IMR-90 (cell line): ENCODE data around the gene SMIM43. TPM values are rescaled to one million over a fixed set of nuclear protein-coding genes. Genes with fewer than 3 reads are reported as not detected.

Experiments used
- ATAC-seq: fragments of 200-7000 bp; cut with Tn5 transposase; 2 replicates; pipeline ENCODE4 v1.9.1; 2020; ENCODE audit warnings: low read depth, mild to moderate bottlenecking, moderate library complexity
- BruUV-seq: library from RNA; stranded (reverse); fragments of 400-500 nt; replicated peaks from 2 replicates; lab custom pipeline; 2021; lab: Mats Ljungman, UMichigan
- CTCF ChIA-PET: fragments of 300-600 bp; formaldehyde crosslinking; extraction: SDS; loops from one replicate; lab custom pipeline; 2021; ENCODE audit warnings: antibody characterized with exemption; lab: Yijun Ruan, JAX
- POLR2A ChIA-PET: fragments of 300-600 bp; sonication (Branson Sonifier 250); formaldehyde crosslinking; loops from one replicate; lab custom pipeline; 2022; ENCODE audit warnings: antibody characterized with exemption; ENCODE audit not compliant: unreplicated experiment; lab: Charles Lee
- DNase-seq: peaks from one replicate; pipeline ENCODE4 v3.0.0; 2013
- H2AFZ ChIP-seq: replicated peaks from 2 replicates; pipeline ENCODE3; 2013; ENCODE audit warnings: low read length, mild to moderate bottlenecking; ENCODE audit not compliant: poor library complexity
- H2AK5ac ChIP-seq: 2 replicates; pipeline ENCODE4 v1.6.1; 2013; ENCODE audit warnings: low read depth, low read length, inconsistent platforms
- H2AK9ac ChIP-seq: replicated peaks from 2 replicates; pipeline ENCODE3; 2013; ENCODE audit warnings: mild to moderate bottlenecking, low read depth, low read length, moderate library complexity; ENCODE audit not compliant: poor library complexity
- H2BK120ac ChIP-seq: 2 replicates; pipeline ENCODE4 v1.6.1; 2013; ENCODE audit warnings: low read depth, low read length, inconsistent platforms
- H2BK15ac ChIP-seq: 3 replicates; pipeline ENCODE4 v1.6.1; 2013; ENCODE audit warnings: low read depth, low read length, inconsistent platforms
- H2BK20ac ChIP-seq: 2 replicates; pipeline ENCODE4 v1.6.1; 2013; ENCODE audit warnings: low read depth, mild to moderate bottlenecking, inconsistent platforms, low read length, moderate library complexity
- H2BK5ac ChIP-seq: 2 replicates; pipeline ENCODE4 v1.6.1; 2013; ENCODE audit warnings: mild to moderate bottlenecking, low read depth, low read length, inconsistent platforms; ENCODE audit not compliant: poor library complexity, severe bottlenecking
- H3K14ac ChIP-seq: replicated peaks from 2 replicates; pipeline ENCODE4 v1.6.1; 2013; ENCODE audit warnings: low read depth, low read length, inconsistent platforms
- H3K18ac ChIP-seq: 2 replicates; pipeline ENCODE4 v1.6.1; 2013; ENCODE audit warnings: low read depth, low read length, control low read depth
- H3K23ac ChIP-seq: 2 replicates; pipeline ENCODE4 v1.6.1; 2013; ENCODE audit warnings: low read depth, low read length, inconsistent platforms
- H3K27ac ChIP-seq: 2 replicates; pipeline ENCODE4 v1.5.1; 2013; ENCODE audit warnings: mild to moderate bottlenecking, control low read depth, low read length; ENCODE audit not compliant: insufficient read depth
- H3K27me3 ChIP-seq: 2 replicates; pipeline ENCODE4 v1.6.1; 2013; ENCODE audit warnings: low read length; ENCODE audit not compliant: control insufficient read depth, insufficient read depth
- H3K36me3 ChIP-seq: 2 replicates; pipeline ENCODE4 v1.6.1; 2013; ENCODE audit warnings: low read length, mixed read lengths; ENCODE audit not compliant: control insufficient read depth, insufficient read depth
- H3K4ac ChIP-seq: 2 replicates; pipeline ENCODE4 v1.6.1; 2013; ENCODE audit warnings: low read depth, low read length, inconsistent platforms
- H3K4me1 ChIP-seq: 2 replicates; pipeline ENCODE4 v1.6.1; 2013; ENCODE audit warnings: low read length, mixed read lengths; ENCODE audit not compliant: control insufficient read depth, insufficient read depth
- H3K4me2 ChIP-seq: 2 replicates; pipeline ENCODE4 v1.6.1; 2013; ENCODE audit warnings: low read depth, mild to moderate bottlenecking, control low read depth, low read length, moderate library complexity
- H3K4me3 ChIP-seq: 2 replicates; pipeline ENCODE4 v1.5.1; 2013; ENCODE audit warnings: low read depth, mild to moderate bottlenecking, control low read depth, low read length, moderate library complexity; ENCODE audit not compliant: insufficient read depth
- H3K56ac ChIP-seq: 2 replicates; pipeline ENCODE4 v1.6.1; 2013; ENCODE audit warnings: low read length, inconsistent platforms; ENCODE audit not compliant: insufficient read depth; ENCODE audit errors: extremely low read depth
- H3K79me1 ChIP-seq, 2 experiments: 2 replicates each; pipeline ENCODE4 v1.6.1; 2013; ENCODE audit warnings: low read length in 2 of 2, inconsistent platforms in 1 of 2, low read depth in 1 of 2
- H3K9ac ChIP-seq: 2 replicates; pipeline ENCODE4 v1.6.1; 2013; ENCODE audit warnings: low read depth, low read length, control low read depth
- H3K9me1 ChIP-seq: 2 replicates; pipeline ENCODE4 v1.6.1; 2013; ENCODE audit warnings: low read length, inconsistent platforms; ENCODE audit not compliant: insufficient read depth
- H3K9me3 ChIP-seq: 2 replicates; pipeline ENCODE4 v1.6.1; 2013; ENCODE audit warnings: low read length; ENCODE audit not compliant: control insufficient read depth, insufficient read depth
- H4K20me1 ChIP-seq: 2 replicates; pipeline ENCODE4 v1.6.1; 2013; ENCODE audit warnings: low read length, inconsistent platforms; ENCODE audit not compliant: insufficient read depth
- H4K5ac ChIP-seq: 2 replicates; pipeline ENCODE4 v1.6.1; 2013; ENCODE audit warnings: mild to moderate bottlenecking, low read depth, low read length, control low read depth
- H4K8ac ChIP-seq, 2 experiments: 2 replicates each; pipeline ENCODE4 v1.6.1; 2013; ENCODE audit warnings: low read depth in 2 of 2, low read length in 2 of 2, control low read depth in 1 of 2, inconsistent platforms in 1 of 2
- H4K91ac ChIP-seq: 2 replicates; pipeline ENCODE4 v1.6.1; 2013; ENCODE audit warnings: low read depth, low read length, inconsistent platforms; ENCODE audit not compliant: insufficient read depth
- BHLHE40 ChIP-seq: fragments of 150-350 bp; IDR thresholded peaks from 2 replicates; pipeline ENCODE4 v1.6.1; 2016; ENCODE audit warnings: mild to moderate bottlenecking, low read depth, low read length
- CEBPB ChIP-seq: IDR thresholded peaks from 2 replicates; pipeline ENCODE4 v1.6.1; 2012; ENCODE audit warnings: low read depth, low read length, improper control_type of control experiment
- CHD1 ChIP-seq: IDR thresholded peaks from 2 replicates; pipeline ENCODE4 v1.6.1; 2012; ENCODE audit warnings: low read depth, low read length, improper control_type of control experiment
- FOS ChIP-seq: fragments of 150-350 bp; IDR thresholded peaks from 2 replicates; pipeline ENCODE4 v1.6.1; 2016; ENCODE audit warnings: low read depth, low read length
- MAFK ChIP-seq: IDR thresholded peaks from 2 replicates; pipeline ENCODE4 v1.6.1; 2012; ENCODE audit warnings: low read depth, low read length, improper control_type of control experiment
- MAZ ChIP-seq: IDR thresholded peaks from 2 replicates; pipeline ENCODE4 v1.6.1; 2012; ENCODE audit warnings: low read depth, mild to moderate bottlenecking, low read length, improper control_type of control experiment, moderate library complexity, borderline replicate concordance
- MXI1 ChIP-seq: IDR thresholded peaks from 2 replicates; pipeline ENCODE4 v1.6.1; 2012; ENCODE audit warnings: low read depth, mild to moderate bottlenecking, low read length, moderate library complexity, borderline replicate concordance
- NFE2L2 ChIP-seq: fragments of 150-350 bp; IDR thresholded peaks from 2 replicates; pipeline ENCODE4 v1.6.1; 2016; ENCODE audit warnings: low read depth, mild to moderate bottlenecking, low read length
- POLR2A ChIP-seq: IDR thresholded peaks from 2 replicates; pipeline ENCODE4 v1.6.1; 2012; ENCODE audit warnings: mild to moderate bottlenecking, low read depth, low read length
- RAD21 ChIP-seq: IDR thresholded peaks from 2 replicates; pipeline ENCODE4 v1.6.1; 2012; ENCODE audit warnings: low read length, improper control_type of control experiment
- RCOR1 ChIP-seq: IDR thresholded peaks from 2 replicates; pipeline ENCODE4 v1.6.1; 2012; ENCODE audit warnings: mild to moderate bottlenecking, low read length, improper control_type of control experiment; ENCODE audit not compliant: insufficient replicate concordance
- RFX5 ChIP-seq: IDR thresholded peaks from 2 replicates; pipeline ENCODE4 v1.8.0; 2012; ENCODE audit warnings: low read depth, mild to moderate bottlenecking, low read length, moderate library complexity
- SMC3 ChIP-seq: fragments of 150-350 bp; IDR thresholded peaks from 2 replicates; pipeline ENCODE4 v1.6.1; 2016; ENCODE audit warnings: low read depth, mild to moderate bottlenecking, antibody characterized with exemption, low read length, moderate library complexity
- WGBS, 2 experiments: methylation state at CpG; one replicate each; pipeline versions ENCODE4 v1.1.5 to v1.1.7; 2013; ENCODE audit warnings: missing lambda C conversion rate in 2 of 2; ENCODE audit not compliant: insufficient read length in 1 of 2; ENCODE audit errors: extremely low coverage in 2 of 2; 5-methylcytosine and 5-hydroxymethylcytosine counted together
- dilution Hi-C: fragments of 300-500 bp; cut with HindIII; formaldehyde crosslinking; loops from one replicate; pipeline ENCODE4 v1.14.3; 2018; ENCODE audit warnings: low sequenced_read_pairs; ENCODE audit not compliant: unreplicated experiment
- in situ Hi-C: fragments of 300-500 bp; cut with MboI; formaldehyde crosslinking; loops from 3 replicates; pipeline ENCODE4 v1.14.3; 2019; ENCODE audit warnings: low sequenced_read_pairs, inconsistent platforms, mixed read lengths
- intact Hi-C: fragments of 100-400 bp; cut with micrococcal nuclease; formaldehyde crosslinking; loops from 2 replicates; pipeline ENCODE4 v1.10.0; 2022
- polyA plus RNA-seq, 3 experiments: library from polyadenylated mRNA; depleted of rRNA; stranded (reverse); fragments of >200 nt; gene quantifications; 2 replicates each; pipeline ENCODE4 v1.2.3, GENCODE V29; 2012; ENCODE audit warnings: low replicate concordance in 1 of 3
- total RNA-seq: library from RNA; depleted of rRNA; stranded (reverse); fragments of >200 nt; gene quantifications from 2 replicates; pipeline ENCODE4 v1.2.3, GENCODE V29; 2012
- TF ChIP-seq, protein P1 (sequence below): fragments of 150-350 bp; IDR thresholded peaks from 2 replicates; pipeline ENCODE4 v1.6.1; 2016; ENCODE audit warnings: low read depth, mild to moderate bottlenecking, low read length, moderate library complexity, borderline replicate concordance
- TF ChIP-seq, protein P2 (sequence below): conservative IDR thresholded peaks from 2 replicates; pipeline ENCODE4 v1.5.1; 2012; ENCODE audit warnings: mild to moderate bottlenecking, low read depth, low read length, improper control_type of control experiment
- TF ChIP-seq, protein P3 (sequence below): fragments of 150-350 bp; IDR thresholded peaks from 2 replicates; pipeline ENCODE4 v1.6.1; 2017; ENCODE audit warnings: mild to moderate bottlenecking, antibody characterized with exemption, low read length, low read depth

The SMIM43 gene
- total and polyA plus RNA-seq, 2 of the 4 experiments (the other 2 are of a cell fraction) = 1.4 to 2.8 TPM

DNA sequence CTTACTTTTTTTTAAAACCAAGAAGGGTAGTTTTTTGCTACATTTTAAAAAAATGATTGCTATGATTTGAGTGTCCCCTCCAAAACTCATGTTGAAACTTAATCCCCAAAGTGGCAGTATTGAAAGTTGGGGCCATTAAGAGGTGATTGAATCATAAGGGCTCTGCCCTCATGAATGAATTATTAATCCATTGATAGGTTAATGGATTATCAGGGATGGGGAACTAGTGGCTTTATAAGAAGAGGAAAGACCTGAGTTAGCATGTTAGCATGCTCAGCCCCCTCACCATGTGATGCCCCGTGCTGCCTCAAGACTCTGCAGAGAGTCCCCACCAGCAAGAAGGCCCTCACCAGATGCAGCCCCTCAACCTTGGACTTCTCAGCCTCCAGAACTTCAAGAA is 31.0 kb downstream of the SMIM43 start:
- no peak for TF ChIP-seq NFE2L2
- TF ChIP-seq, protein P1, sequence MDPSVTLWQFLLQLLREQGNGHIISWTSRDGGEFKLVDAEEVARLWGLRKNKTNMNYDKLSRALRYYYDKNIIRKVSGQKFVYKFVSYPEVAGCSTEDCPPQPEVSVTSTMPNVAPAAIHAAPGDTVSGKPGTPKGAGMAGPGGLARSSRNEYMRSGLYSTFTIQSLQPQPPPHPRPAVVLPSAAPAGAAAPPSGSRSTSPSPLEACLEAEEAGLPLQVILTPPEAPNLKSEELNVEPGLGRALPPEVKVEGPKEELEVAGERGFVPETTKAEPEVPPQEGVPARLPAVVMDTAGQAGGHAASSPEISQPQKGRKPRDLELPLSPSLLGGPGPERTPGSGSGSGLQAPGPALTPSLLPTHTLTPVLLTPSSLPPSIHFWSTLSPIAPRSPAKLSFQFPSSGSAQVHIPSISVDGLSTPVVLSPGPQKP = no peak
- TF ChIP-seq, protein P2, sequence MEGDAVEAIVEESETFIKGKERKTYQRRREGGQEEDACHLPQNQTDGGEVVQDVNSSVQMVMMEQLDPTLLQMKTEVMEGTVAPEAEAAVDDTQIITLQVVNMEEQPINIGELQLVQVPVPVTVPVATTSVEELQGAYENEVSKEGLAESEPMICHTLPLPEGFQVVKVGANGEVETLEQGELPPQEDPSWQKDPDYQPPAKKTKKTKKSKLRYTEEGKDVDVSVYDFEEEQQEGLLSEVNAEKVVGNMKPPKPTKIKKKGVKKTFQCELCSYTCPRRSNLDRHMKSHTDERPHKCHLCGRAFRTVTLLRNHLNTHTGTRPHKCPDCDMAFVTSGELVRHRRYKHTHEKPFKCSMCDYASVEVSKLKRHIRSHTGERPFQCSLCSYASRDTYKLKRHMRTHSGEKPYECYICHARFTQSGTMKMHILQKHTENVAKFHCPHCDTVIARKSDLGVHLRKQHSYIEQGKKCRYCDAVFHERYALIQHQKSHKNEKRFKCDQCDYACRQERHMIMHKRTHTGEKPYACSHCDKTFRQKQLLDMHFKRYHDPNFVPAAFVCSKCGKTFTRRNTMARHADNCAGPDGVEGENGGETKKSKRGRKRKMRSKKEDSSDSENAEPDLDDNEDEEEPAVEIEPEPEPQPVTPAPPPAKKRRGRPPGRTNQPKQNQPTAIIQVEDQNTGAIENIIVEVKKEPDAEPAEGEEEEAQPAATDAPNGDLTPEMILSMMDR = no peak
- TF ChIP-seq BHLHE40 = no peak
- no peak for TF ChIP-seq SMC3
- no peak for TF ChIP-seq MAFK
- no peak for TF ChIP-seq MAZ
- TF ChIP-seq FOS = no peak
- TF ChIP-seq CEBPB = no peak
- TF ChIP-seq CHD1 = no peak
- no peak for TF ChIP-seq RCOR1
- no peak for TF ChIP-seq RAD21
- no peak for TF ChIP-seq RFX5
- TF ChIP-seq POLR2A = no peak
- TF ChIP-seq, protein P3, sequence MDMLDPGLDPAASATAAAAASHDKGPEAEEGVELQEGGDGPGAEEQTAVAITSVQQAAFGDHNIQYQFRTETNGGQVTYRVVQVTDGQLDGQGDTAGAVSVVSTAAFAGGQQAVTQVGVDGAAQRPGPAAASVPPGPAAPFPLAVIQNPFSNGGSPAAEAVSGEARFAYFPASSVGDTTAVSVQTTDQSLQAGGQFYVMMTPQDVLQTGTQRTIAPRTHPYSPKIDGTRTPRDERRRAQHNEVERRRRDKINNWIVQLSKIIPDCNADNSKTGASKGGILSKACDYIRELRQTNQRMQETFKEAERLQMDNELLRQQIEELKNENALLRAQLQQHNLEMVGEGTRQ = no peak
- TF ChIP-seq MXI1 = no peak
- Histone ChIP-seq H2AK9ac (no peak overlapping the region), H3K4ac (no peak overlapping the region), H2BK20ac (no peak overlapping the region), H3K18ac (no peak overlapping the region), H2BK5ac (no peak overlapping the region), H3K4me2 (no peak overlapping the region), H4K20me1 (no peaks in the 10 kb centered on the region), H3K9me3 (no peaks in the 10 kb centered on the region), H2BK15ac (no peak overlapping the region), H2AFZ (no peak overlapping the region), H3K14ac (no peak overlapping the region), H3K4me3 (no peak overlapping the region), H3K9me1 (no peaks in the 10 kb centered on the region), H3K36me3 (no peaks in the 10 kb centered on the region; the same call in 1 of the 2 replicates), H4K8ac (no peak overlapping the region), H3K4me1 (peaks cover 12% of the 10 kb centered on the region), H3K27ac (no peak overlapping the region), H4K91ac (no peak overlapping the region), H2BK120ac (no peak overlapping the region), H4K5ac (no peak overlapping the region), H3K79me1 (no peaks in the 10 kb centered on the region), H2AK5ac (no peak overlapping the region), H3K9ac (no peak overlapping the region), H3K56ac (no peak overlapping the region), H3K27me3 (no peaks in the 10 kb centered on the region), H3K23ac (no peak overlapping the region)
- DNase-seq (no peak), ATAC-seq (no peak)
- intact Hi-C loops (no loop called here), dilution Hi-C loops (no loop called here), in situ Hi-C loops (loop anchor here (25.0 kb wide), 1 partner anchor 547 kb away; no protein-coding TSS in a partner anchor)
- 80% methylated on average over 1 of the region's 1 CpG; no CpG with 5 or more reads in 1 of the 2 experiments for WGBS, 2 experiments
- no TSS peak for BruUV-seq
- CTCF ChIA-PET = no interaction called here
- POLR2A ChIA-PET = no interaction called here
